A549 (cell line): Measurements from ENCODE around the gene CCDC154.

Experiments used
- GATA3 ChIP-seq: IDR thresholded peaks from 2 replicates; pipeline ENCODE4 v1.6.1; 2012; ENCODE audit warnings: borderline replicate concordance
- JUNB ChIP-seq: fragments of >200 bp; sonication (Bioruptor Twin); formaldehyde crosslinking; IDR thresholded peaks from 2 replicates; pipeline ENCODE4 v1.6.1; 2016
- POLR2A ChIP-seq: IDR thresholded peaks from 2 replicates; pipeline ENCODE4 v1.6.1; 2012; ENCODE audit warnings: mild to moderate bottlenecking, low read length
- ZC3H11A ChIP-seq: fragments of 450-650 bp; IDR thresholded peaks from 2 replicates; pipeline ENCODE4 v1.6.1; 2014; ENCODE audit warnings: antibody characterized with exemption, mild to moderate bottlenecking

- TF ChIP-seq ZC3H11A = no peak
- no peak for TF ChIP-seq POLR2A
- no peak for TF ChIP-seq JUNB
- no peak for TF ChIP-seq GATA3
Measured at GRCh38 chr16:1403733-1404132, 40.6 kb downstream of the CCDC154 start.
